MM.1S (cell line): ENCODE results near the gene PGF.

Source experiments
- DNase-seq: peaks from one replicate; pipeline ENCODE4 v3.0.0-alpha.2; 2015
- H2AFZ ChIP-seq: fragments of 300-600 bp; sonication (generic); 2 replicates; pipeline ENCODE4 v1.6.0; 2016; ENCODE audit warnings: antibody characterized with exemption, low read length
- H3F3A ChIP-seq: fragments of 300-600 bp; sonication (generic); 2 replicates; pipeline ENCODE4 v1.6.1; 2016; ENCODE audit warnings: mild to moderate bottlenecking, antibody characterized with exemption, low read length, moderate library complexity, mixed read lengths; ENCODE audit not compliant: insufficient read depth
- H3K27ac ChIP-seq: fragments of 300-600 bp; sonication (generic); 2 replicates; pipeline ENCODE4 v1.5.1; 2016; ENCODE audit warnings: mild to moderate bottlenecking, low read length
- H3K27me3 ChIP-seq: fragments of 300-600 bp; sonication (generic); replicated peaks from 2 replicates; pipeline ENCODE4 v1.6.0; 2016; ENCODE audit warnings: low read length; ENCODE audit not compliant: insufficient read depth
- H3K36me3 ChIP-seq: fragments of 300-600 bp; sonication (generic); replicated peaks from 2 replicates; pipeline ENCODE4 v1.6.1; 2016; ENCODE audit warnings: mild to moderate bottlenecking, low read length, mixed read lengths; ENCODE audit not compliant: insufficient read depth
- H3K4me1 ChIP-seq: fragments of 300-600 bp; sonication (generic); 2 replicates; pipeline ENCODE4 v1.6.1; 2016; ENCODE audit warnings: low read length, mixed read lengths
- H3K4me2 ChIP-seq: fragments of 300-600 bp; sonication (generic); 2 replicates; pipeline ENCODE4 v1.6.0; 2016; ENCODE audit warnings: low read depth, low read length
- H3K4me3 ChIP-seq: fragments of 300-600 bp; sonication (generic); 2 replicates; pipeline ENCODE4 v1.5.1; 2016; ENCODE audit warnings: low read length, mixed read lengths
- H3K79me2 ChIP-seq: fragments of 300-600 bp; sonication (generic); 2 replicates; pipeline ENCODE4 v1.6.1; 2016; ENCODE audit warnings: mixed run types, low read length, mixed read lengths
- H3K9ac ChIP-seq: fragments of 300-600 bp; sonication (generic); 2 replicates; pipeline ENCODE4 v1.6.1; 2016; ENCODE audit warnings: low read length, mixed read lengths
- H3K9me2 ChIP-seq: fragments of 300-600 bp; sonication (generic); replicated peaks from 2 replicates; pipeline ENCODE4 v1.6.1; 2016; ENCODE audit warnings: mild to moderate bottlenecking, low read length, mixed read lengths; ENCODE audit not compliant: insufficient read depth
- H3K9me3 ChIP-seq: fragments of 300-600 bp; sonication (generic); replicated peaks from 2 replicates; pipeline ENCODE4 v1.6.1; 2016; ENCODE audit warnings: mild to moderate bottlenecking, low read length, mixed read lengths; ENCODE audit not compliant: insufficient read depth
- H4K20me1 ChIP-seq: fragments of 300-600 bp; sonication (generic); 2 replicates; pipeline ENCODE4 v1.6.1; 2016; ENCODE audit warnings: mild to moderate bottlenecking, low read length, moderate library complexity, mixed read lengths; ENCODE audit not compliant: insufficient read depth
- CTCF ChIP-seq: fragments of 300-600 bp; sonication (generic); IDR thresholded peaks from 2 replicates; pipeline ENCODE4 v1.5.1; 2016; ENCODE audit warnings: antibody characterized with exemption, low read length, mixed read lengths
- EZH2 ChIP-seq: fragments of 300-600 bp; sonication (generic); optimal IDR thresholded peaks from 2 replicates; pipeline ENCODE3; 2017; ENCODE audit warnings: low read depth, mild to moderate bottlenecking, antibody characterized with exemption, low read length, mixed read lengths
- EZH2phosphoT487 ChIP-seq: fragments of 300-600 bp; sonication (generic); IDR thresholded peaks from 2 replicates; pipeline ENCODE4 v1.6.1; 2018; ENCODE audit warnings: antibody characterized with exemption, low read length

The PGF gene

DNA sequence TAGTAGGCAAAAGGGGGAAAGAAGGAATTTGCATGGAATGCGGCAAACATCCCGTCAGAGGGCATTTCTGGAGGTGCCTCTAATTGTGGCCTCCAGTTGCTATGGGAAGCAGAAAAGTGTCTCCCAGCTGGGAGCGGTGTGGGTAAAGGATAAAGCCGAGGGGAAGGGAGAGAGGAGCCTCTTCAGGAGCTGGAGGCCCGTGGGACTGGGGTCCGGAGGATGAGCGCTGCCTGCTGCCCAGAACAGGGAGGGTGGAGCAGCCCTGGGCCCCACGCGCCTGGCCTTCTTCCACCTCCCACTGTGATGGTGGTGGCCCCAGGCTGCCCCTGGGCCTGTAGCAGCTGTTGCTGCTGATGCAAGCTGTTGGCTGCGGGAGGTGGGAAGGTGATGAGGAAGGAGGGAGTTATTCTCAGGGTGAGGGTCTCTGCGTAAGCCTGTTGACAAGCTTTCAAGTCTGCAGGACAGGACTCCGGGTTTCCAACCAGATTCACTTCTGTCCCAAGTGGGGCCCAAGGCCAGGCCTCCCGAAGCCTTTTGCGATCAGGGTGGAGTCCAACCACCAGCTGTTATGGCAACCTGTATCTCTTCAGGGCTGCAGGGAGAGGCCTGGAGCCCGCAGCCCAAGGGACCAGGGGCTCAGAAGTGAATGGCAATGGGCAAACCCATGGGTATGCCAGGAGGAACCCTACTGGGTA is 19.1 kb upstream of the PGF start:
- no peak for TF ChIP-seq EZH2phosphoT487
- no peak for TF ChIP-seq EZH2
- no peak for TF ChIP-seq CTCF
- no peak overlapping the region for H3K27ac ChIP-seq
- no peak overlapping the region for H2AFZ ChIP-seq
- no peaks in the 10 kb centered on the region for H3K27me3 ChIP-seq
- H3K79me2 ChIP-seq: no peaks in the 10 kb centered on the region
- no peaks in the 10 kb centered on the region for H3F3A ChIP-seq
- H3K4me1 ChIP-seq: no peaks in the 10 kb centered on the region
- H4K20me1 ChIP-seq: no peaks in the 10 kb centered on the region
- H3K36me3 ChIP-seq: no peaks in the 10 kb centered on the region
- H3K9ac ChIP-seq: no peak overlapping the region
- no peaks in the 10 kb centered on the region for H3K9me3 ChIP-seq
- DNase-seq: no peak
- no peaks in the 10 kb centered on the region for H3K9me2 ChIP-seq
- no peak overlapping the region for H3K4me2 ChIP-seq
- no peak overlapping the region for H3K4me3 ChIP-seq

GRCh38 chr14:74973905-74974363 is 18.5 kb upstream of the PGF start:
- TF ChIP-seq EZH2phosphoT487: no peak
- TF ChIP-seq EZH2: no peak
- no peak for TF ChIP-seq CTCF
- H3K27ac ChIP-seq: no peak overlapping the region
- H3F3A ChIP-seq: no peaks in the 10 kb centered on the region
- no peak overlapping the region for H3K4me2 ChIP-seq
- no peak overlapping the region for H2AFZ ChIP-seq
- no peaks in the 10 kb centered on the region for H3K4me1 ChIP-seq
- H4K20me1 ChIP-seq: no peaks in the 10 kb centered on the region
- no peaks in the 10 kb centered on the region for H3K27me3 ChIP-seq
- H3K9ac ChIP-seq: no peak overlapping the region
- H3K79me2 ChIP-seq: no peaks in the 10 kb centered on the region
- no peak overlapping the region for H3K4me3 ChIP-seq
- no peaks in the 10 kb centered on the region for H3K36me3 ChIP-seq
- no peak for DNase-seq
- no peaks in the 10 kb centered on the region for H3K9me2 ChIP-seq
- H3K9me3 ChIP-seq: no peaks in the 10 kb centered on the region

- Histone ChIP-seq H3K36me3 (no peaks in the 10 kb centered on the region), H3K79me2 (no peaks in the 10 kb centered on the region), H3K4me1 (no peaks in the 10 kb centered on the region), H3K4me2 (no peak overlapping the region), H2AFZ (no peak overlapping the region), H3K9me3 (no peaks in the 10 kb centered on the region), H3K9ac (no peak overlapping the region), H3K27ac (no peak overlapping the region), H3F3A (no peaks in the 10 kb centered on the region), H3K9me2 (no peaks in the 10 kb centered on the region), H3K27me3 (no peaks in the 10 kb centered on the region), H4K20me1 (no peaks in the 10 kb centered on the region), H3K4me3 (no peak overlapping the region)
- TF ChIP-seq CTCF: no peak
- TF ChIP-seq EZH2: no peak
- TF ChIP-seq EZH2phosphoT487: no peak
- peak; percentile 7 for DNase-seq
Measured at GRCh38 chr14:74973003-74973653, 17.7 kb upstream of the PGF start.
